Measurements from ENCODE around the gene MYOF.

- TF ChIP-seq POLR2A (IDR thresholded peaks at IDR 0.05; ENCODE audit: low read length) (no peak), GATA1 (IDR thresholded peaks at IDR 0.05; ENCODE audit: low read depth, low read length) (no peak)
Measured at GRCh38 chr10:93299606-93300287, 182.4 kb downstream of the MYOF start.

Data from erythroblast (primary cell).